Lower leg skin (tissue), 3 donors: ENCODE measurements around the gene FGF18.

Experiments
- POLR2A ChIP-seq, 2 donors: fragments of 450-650 bp; IDR thresholded peaks; one replicate each; pipeline ENCODE4 v1.6.1; 2016 to 2017; ENCODE audit warnings: antibody characterized with exemption in 2 of 2, mild to moderate bottlenecking in 1 of 2, moderate library complexity in 1 of 2
- TF ChIP-seq, protein P1 (sequence below), 3 donors: fragments of 450-650 bp; IDR thresholded peaks; one replicate each; pipeline ENCODE4 v1.5.1; 2016; ENCODE audit warnings: antibody characterized with exemption in 3 of 3, mild to moderate bottlenecking in 3 of 3, moderate library complexity in 2 of 3

DNA sequence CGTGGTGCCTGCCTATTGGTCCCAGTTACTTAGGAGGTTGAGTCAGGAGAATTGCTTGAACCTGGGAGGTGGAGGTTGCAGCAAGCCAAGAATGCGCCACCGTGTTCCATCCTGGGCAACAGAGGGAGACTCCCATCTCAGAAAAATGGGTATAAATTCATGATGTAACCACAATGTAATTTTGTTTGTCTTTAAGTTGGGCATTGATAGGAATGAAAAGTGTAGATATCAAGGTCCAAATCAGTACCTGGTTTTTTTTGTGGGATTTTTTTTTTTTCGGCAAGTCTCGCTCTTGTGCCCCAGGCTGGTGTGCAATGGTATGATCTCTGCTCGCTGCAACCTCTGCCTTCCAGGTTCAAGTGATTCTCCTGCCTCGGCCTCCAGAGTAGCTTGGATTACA lies 24.4 kb upstream of the FGF18 start:
- TF ChIP-seq, protein P1, sequence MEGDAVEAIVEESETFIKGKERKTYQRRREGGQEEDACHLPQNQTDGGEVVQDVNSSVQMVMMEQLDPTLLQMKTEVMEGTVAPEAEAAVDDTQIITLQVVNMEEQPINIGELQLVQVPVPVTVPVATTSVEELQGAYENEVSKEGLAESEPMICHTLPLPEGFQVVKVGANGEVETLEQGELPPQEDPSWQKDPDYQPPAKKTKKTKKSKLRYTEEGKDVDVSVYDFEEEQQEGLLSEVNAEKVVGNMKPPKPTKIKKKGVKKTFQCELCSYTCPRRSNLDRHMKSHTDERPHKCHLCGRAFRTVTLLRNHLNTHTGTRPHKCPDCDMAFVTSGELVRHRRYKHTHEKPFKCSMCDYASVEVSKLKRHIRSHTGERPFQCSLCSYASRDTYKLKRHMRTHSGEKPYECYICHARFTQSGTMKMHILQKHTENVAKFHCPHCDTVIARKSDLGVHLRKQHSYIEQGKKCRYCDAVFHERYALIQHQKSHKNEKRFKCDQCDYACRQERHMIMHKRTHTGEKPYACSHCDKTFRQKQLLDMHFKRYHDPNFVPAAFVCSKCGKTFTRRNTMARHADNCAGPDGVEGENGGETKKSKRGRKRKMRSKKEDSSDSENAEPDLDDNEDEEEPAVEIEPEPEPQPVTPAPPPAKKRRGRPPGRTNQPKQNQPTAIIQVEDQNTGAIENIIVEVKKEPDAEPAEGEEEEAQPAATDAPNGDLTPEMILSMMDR (IDR thresholded peaks at IDR 0.05): no peak
- TF ChIP-seq POLR2A (IDR thresholded peaks at IDR 0.05): no peak
